GM12891 (cell line): Measurements from ENCODE around the gene SAG.

Source experiments
- POLR2A ChIP-seq: IDR thresholded peaks from 2 replicates; pipeline ENCODE4 v1.6.1; 2011; ENCODE audit warnings: low read depth, low read length, control low read depth
- POU2F2 ChIP-seq: IDR thresholded peaks from 2 replicates; pipeline ENCODE4 v1.6.1; 2011; ENCODE audit warnings: low read depth, mild to moderate bottlenecking, control low read depth, low read length, moderate library complexity

GRCh38 chr2:233386382-233387041, 78.9 kb downstream of the SAG start:
- TF ChIP-seq POU2F2 (no peak), POLR2A (no peak)
